Muscle of arm (tissue), 12 donors: ENCODE results near the gene ETHE1. TPM values are rescaled to one million over a fixed set of nuclear protein-coding genes. Genes with fewer than 3 reads are reported as not detected.
"Not testable (repeated sequence)": the region's sequence is repeated elsewhere in the genome, so short reads cannot be mapped to it uniquely, and the experiment has no call there.

ENCODE experiments used
- DNase-seq: peaks from one replicate; pipeline ENCODE4 v3.0.0-alpha.2; 2013
- polyA plus RNA-seq, 12 donors: library from polyadenylated mRNA; unstranded; fragments of 120-200 nt; gene quantifications; one replicate each; pipeline ENCODE4 v1.2.1, GENCODE V29; 2013; ENCODE audit not compliant: insufficient read length in 12 of 12

The ETHE1 gene
- polyA plus RNA-seq, 12 donors, result 9.7 to 50.2 (median 14.5) TPM; not detected in 1

DNA sequence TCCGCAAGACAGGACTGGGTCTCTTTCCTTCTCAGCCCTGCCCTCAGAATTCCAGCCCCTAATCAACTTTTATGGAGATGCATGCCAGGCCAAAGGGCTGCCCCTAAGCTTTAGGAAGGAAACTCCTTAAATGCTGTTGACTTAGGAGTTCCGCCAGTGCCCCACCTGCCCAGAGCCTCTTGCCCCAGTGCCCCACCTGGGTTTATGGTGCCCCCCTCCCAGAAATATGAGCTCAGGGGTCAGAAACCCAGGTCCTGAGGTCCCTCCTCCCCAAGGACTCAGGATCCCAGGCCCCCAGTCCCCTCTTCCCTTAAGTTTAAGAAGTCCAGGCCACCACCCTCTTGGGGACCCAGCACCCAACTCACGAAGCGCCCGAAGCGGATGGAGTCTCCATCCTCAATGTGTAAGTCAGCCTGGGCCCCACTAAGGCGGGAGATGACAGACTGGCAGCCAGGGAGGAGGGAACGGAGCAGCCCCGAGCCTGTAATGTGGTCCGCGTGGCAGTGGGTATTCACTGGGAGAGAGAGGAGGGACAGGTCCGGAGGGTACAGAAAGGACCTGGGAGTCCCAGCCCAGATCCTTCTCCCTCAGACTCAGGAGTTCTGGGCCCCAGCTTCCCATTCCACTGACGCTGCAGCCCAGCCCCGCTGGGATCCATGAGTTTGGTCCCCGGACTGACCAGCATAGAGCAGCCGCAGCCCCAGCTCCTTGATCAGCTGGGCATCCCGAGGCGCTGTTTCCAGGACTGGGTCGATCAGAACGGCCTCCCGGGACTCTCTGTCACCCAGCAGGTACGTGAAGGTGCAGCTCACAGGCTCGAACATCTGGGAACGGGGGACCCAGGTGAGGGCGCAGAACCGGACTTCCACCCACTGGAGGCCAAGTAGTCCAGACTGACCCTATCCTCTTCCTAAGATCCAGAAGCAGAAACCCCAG, 897 bp downstream of the ETHE1 start:
- peak; percentile 14 for DNase-seq

DNA sequence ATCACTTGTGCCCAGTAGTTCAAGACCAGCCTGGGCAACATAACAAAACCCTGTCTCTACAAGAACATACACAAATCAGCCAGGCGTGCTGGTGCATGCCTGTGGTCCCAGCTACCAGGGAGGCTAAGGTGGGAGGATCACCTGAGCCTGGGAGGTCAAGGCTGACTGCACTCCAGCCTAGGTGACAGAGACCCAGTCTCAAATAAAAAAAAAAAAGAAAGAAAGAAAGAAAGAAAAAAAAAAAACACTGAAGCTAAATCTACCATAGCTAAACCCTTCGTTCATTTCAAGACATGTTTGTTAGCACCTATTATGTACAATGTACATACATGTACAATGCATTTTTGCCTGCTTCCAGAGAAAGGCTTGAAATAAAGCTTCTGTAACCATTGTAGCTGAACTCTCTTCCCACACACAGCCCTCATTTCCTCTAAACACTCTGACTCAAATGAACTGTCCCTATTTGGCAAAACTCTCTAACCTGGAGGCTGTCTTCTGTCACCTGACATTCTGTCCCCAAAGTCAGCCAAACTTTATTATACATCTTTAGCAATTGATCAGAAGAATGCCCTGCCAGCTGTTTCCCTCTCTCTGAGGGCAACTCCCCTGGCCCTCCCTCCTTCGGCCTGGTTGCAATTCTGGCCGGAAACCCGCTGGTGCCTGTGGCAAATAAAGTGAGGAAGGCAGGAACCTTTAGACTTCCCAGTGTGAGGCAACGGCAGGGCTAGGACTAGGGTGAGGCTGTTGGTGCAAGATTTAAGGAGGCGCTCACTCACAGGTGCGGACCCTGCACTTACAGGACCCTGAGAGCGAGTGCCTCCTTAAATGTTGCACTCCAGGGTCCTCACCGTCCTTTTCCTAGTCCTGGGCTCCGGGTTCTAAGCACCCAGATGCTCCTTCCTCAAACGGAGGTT, 1.8 kb downstream of the ETHE1 start:
- peak; percentile 9 for DNase-seq

DNA sequence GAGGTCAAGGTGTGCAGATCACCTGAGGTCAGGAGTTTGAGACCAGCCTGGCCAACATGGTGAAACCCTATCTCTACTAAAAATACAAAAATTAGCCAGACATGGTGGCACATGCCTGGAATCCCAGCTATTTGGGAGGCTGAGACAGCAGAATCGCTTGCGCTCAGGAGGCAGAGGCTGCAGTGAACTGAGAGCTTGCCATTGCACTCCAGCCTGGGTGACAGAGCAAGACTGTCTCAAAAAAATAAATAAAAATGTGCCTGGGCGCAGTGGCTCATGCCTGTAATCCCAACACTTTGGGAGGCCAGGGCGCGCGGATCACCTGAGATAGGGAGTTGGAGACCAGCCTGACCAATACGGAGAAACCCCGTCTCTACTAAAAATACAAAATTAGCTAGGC, 3.3 kb downstream of the ETHE1 start:
- DNase-seq, result not testable (repeated sequence)

- no peak for DNase-seq
These were observed 4.1 kb downstream of the ETHE1 start for GRCh38 chr19:43522929-43523328.

DNA sequence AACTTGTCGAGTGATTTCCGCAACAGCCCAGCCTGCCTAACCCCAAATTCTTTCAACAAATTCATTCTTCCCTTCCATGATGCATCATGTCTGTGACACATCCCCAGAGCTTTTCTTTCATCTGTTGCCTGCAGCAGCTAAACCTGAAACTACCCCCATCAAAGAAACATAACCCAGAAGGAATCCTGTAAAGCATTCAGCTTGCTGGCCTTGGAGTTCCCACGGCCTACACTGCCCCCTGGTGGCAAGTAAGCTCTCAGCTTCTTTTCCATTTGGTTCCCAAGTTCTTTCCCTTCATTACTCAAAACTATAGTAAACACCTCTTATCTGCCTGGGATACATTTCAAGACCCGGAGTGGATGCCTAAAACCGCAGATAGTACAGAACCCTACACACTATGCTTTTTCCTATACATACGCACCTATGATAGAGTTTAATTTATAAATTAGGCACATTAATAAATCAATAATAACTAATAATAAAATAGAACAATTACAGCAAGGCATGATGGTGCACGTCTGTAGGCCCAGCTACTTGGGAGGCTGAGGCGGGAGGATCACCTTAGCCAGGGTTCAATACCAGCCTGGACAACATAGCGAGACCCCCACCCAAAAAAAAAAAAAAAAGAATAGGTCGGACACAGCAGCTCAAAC, 7.4 kb downstream of the ETHE1 start:
- peak; percentile 87 for DNase-seq

- DNase-seq, result no peak
These were observed 8.9 kb downstream of the ETHE1 start for GRCh38 chr19:43518051-43518450.

GRCh38 chr19:43512399-43512798, 14.6 kb downstream of the ETHE1 start:
- DNase-seq, result not testable (repeated sequence)

DNA sequence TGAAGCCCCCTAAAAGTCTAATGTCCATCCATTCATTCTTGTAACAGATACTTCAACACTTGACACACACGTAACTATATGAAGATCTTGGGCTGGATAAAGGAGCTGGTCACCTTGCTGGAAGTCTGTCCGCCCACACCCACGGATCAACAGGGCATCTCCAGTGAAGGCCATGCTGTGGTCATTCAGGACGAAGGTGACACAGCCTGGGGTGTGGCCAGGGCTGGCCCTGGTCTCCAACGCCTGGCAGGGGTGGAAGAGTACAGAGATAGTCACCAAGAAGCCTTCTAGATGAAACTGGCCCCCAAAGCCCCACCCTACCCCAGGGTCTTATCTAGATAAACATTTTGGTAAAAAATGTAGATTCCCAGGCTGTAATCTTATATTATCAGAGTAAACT, 15.7 kb downstream of the ETHE1 start:
- no peak for DNase-seq

DNA sequence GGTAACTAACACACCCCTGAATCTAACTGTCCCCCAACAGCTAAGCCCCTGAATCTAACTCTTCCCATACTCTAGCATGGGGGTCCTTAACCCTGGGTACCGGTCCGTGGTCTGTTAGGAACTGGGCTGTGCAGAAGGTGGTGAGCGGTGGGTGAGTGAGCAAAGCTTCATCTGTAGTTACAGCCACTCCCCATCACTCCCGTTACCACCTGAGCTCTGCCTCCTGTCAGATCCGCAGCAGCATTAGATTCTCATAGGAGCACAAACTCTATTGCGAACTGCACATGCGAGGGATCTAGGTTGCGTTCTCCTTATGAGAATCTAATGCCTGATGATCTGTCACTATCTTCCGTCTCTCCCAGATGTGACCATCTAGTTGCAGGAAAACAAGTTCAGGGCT, 16.3 kb downstream of the ETHE1 start:
- no peak for DNase-seq

DNA sequence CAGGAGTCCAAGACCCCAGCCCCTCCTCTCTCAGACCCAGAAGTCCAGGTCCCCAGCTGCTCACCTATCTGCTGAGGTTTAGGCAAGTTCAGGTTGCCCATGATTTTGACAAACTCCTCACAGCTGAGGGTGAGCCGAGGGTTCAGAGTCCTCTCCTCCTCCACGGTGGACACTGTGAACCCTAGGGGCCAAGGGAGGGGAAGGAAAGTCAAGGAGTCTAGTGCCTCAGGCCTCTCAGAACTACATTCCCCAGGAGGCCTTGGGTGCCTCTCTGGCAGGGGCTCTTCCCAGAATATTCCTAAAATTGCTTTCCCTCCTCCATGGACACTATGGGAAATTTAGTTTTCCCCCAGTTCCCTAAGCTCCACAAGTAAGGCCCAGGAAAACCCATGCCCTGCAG, 19.1 kb downstream of the ETHE1 start:
- no peak for DNase-seq

- no peak for DNase-seq
These were observed 20.4 kb downstream of the ETHE1 start for GRCh38 chr19:43506629-43507028.

DNA sequence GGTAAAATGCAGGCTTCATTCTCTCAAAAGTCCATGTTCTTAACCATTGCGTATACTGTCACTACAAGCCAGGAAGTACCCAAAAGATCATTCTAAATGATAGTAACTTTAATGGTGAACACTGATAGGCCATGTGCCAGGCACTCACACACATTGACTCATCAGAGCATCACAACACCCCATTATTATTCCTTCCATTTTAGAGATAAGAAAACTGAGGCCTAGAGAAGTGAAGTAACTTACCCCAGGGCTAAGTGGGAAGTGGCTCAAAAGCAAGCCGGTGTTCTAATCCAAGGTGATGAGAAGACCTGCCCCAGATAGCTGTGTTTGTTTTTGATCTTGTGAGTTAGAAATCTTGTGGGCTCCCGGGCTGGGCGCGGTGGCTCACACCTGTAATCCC, 21.1 kb downstream of the ETHE1 start:
- no peak for DNase-seq

DNA sequence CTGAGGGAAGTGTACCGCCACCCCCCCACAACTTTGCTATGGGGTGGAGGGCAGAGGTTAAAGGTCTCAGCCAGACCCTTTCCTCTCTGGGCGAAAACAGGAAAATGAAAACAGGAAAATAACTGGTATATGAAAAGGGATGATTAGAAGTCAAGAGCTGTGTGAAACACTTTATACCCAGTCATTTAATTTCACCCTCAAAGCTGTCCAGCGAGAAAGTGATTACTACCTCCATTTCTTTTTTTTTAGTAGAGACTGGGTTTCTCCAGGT, 21.9 kb downstream of the ETHE1 start:
- DNase-seq, result no peak

- no peak for DNase-seq
These were observed 22.4 kb downstream of the ETHE1 start, which contains the start of gene PHLDB3 for GRCh38 chr19:43504426-43505185. Gene PHLDB3, minus strand, starts transcription at chr19:43504746. Its CDS starts 628 bp downstream, at chr19:43504118.

DNA sequence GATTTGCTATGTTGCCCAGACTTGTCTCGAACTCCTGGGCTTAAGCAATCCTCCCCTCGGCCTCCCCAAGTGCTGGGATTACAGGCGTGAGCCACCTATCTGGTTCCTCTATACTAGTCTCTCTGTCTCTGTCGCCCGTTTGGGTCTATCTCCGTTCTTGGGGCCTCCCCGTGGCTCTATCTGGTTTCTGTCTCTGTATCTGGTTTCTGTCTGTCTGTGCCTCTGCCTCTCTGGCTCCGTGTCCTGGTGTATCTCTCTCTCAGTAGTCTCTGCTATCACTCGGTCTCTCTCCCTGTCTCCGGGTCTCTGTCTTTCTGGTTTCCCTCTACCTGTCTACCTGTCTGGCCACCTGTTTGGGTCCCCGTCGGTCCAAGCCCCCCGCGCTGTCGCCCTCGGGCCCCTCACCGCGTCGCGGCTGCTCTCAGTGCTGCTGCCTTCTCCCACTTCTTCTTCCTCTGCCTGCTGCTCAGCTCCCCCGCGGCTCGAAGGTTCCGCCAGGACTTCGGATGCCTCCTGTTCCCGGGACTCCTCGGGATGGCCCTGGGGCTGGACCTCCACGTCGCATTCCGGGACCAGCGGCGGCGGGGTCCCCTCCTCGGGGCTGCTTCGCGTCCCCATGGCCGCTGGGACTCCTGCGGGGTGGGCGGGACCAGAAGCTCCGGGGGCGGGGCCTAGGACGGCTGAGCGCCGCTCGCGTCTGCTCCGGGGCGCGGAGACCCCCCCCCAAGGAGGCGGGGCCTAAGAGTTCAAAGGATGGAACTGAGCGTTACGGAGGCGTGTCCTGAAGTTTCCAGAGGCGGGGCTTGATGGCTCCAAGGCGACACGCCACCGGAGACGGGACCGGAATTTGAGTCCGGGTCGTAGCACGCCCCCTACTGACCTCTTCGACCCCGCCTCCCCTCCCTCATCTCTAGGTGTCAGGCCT, 23.2 kb downstream of the ETHE1 start:
- DNase-seq, result peak; percentile 92

- no peak for DNase-seq
These were observed 24.5 kb downstream of the ETHE1 start for GRCh38 chr19:43502419-43502976.

GRCh38 chr19:43501661-43502418, 25.2 kb downstream of the ETHE1 start:
- peak; percentile 10 for DNase-seq

DNA sequence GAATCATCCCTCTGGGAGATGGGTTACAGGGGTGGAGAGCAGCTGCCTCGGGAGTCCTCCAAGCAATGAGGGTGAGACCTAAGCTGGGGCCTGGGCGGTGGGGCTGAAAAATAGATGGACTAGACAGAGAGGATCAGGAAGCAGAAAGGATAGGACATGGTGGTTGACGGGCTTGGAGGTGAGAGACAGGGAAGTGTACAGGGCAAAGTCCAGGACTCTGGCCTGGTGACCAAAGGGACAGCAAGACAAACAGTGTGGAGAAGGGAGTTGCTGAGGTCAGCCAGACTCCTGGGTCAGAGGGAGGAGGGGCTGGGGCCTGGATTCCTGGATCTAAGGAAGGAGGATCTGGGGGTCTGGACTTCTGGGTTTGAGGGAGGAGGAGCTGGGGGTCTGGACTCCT, 28.0 kb downstream of the ETHE1 start:
- no peak for DNase-seq

- peak; percentile 75 for DNase-seq
These were observed 28.7 kb downstream of the ETHE1 start for GRCh38 chr19:43498233-43498842.
